H1 (cell line): ENCODE results near the gene RASAL1. TPM values are rescaled to one million over a fixed set of nuclear protein-coding genes. Genes with fewer than 3 reads are reported as not detected.

Experiments used
- CTCF ChIA-PET: fragments of 300-600 bp; sonication (Branson Sonifier 250); formaldehyde crosslinking; loops from one replicate; lab custom pipeline; 2021; ENCODE audit not compliant: partially characterized antibody; lab: Charles Lee
- POLR2A ChIA-PET: fragments of 300-600 bp; sonication (Branson Sonifier 250); formaldehyde crosslinking; loops from one replicate; lab custom pipeline; 2021; ENCODE audit warnings: inconsistent platforms; ENCODE audit not compliant: partially characterized antibody; lab: Charles Lee
- DNase-seq, 2 experiments: peaks; one replicate each; pipeline versions ENCODE4 v3.0.0 to v3.0.0-alpha.2; 2010 to 2022; ENCODE audit warnings: low spot score in 2 of 2, low read depth in 1 of 2, mixed read lengths in 1 of 2
- FAIRE-seq: peaks from 2 replicates; lab custom pipeline; 2011; peaks lifted over from hg19 to GRCh38; lab: Jason Lieb, UNC
- H2AFZ ChIP-seq: 2 replicates; pipeline ENCODE4 v1.8.1; 2012; ENCODE audit warnings: low read length, inconsistent platforms
- H2AK5ac ChIP-seq: 2 replicates; pipeline ENCODE4 v1.6.1; 2013; ENCODE audit warnings: low read depth, low read length
- H2BK120ac ChIP-seq: replicated peaks from 2 replicates; pipeline ENCODE3; 2013; ENCODE audit warnings: low read depth, low read length, inconsistent platforms
- H2BK12ac ChIP-seq: 2 replicates; pipeline ENCODE4 v1.6.1; 2013; ENCODE audit warnings: low read depth, low read length
- H2BK15ac ChIP-seq: 2 replicates; pipeline ENCODE4 v1.6.1; 2013; ENCODE audit warnings: low read length
- H2BK20ac ChIP-seq: 2 replicates; pipeline ENCODE4 v1.6.1; 2013; ENCODE audit warnings: low read length
- H2BK5ac ChIP-seq: 2 replicates; pipeline ENCODE4 v1.6.1; 2013; ENCODE audit warnings: low read depth, low read length
- H3K14ac ChIP-seq: 2 replicates; pipeline ENCODE4 v1.6.1; 2013; ENCODE audit warnings: inconsistent platforms; ENCODE audit not compliant: insufficient read length
- H3K18ac ChIP-seq: 2 replicates; pipeline ENCODE4 v1.6.1; 2013; ENCODE audit warnings: low read length; ENCODE audit errors: extremely low read depth
- H3K23ac ChIP-seq: 2 replicates; pipeline ENCODE4 v1.6.1; 2013; ENCODE audit warnings: inconsistent platforms; ENCODE audit not compliant: insufficient read length
- H3K23me2 ChIP-seq: 2 replicates; pipeline ENCODE4 v1.6.1; 2013; ENCODE audit warnings: low read depth, low read length
- H3K27ac ChIP-seq: 2 replicates; pipeline ENCODE4 v1.6.1; 2011; ENCODE audit warnings: low read depth, low read length, inconsistent platforms
- H3K27me3 ChIP-seq, 4 experiments: replicated peaks in 1 of 4; 1 replicate in 1 of 4; 2 replicates in 3 of 4; pipeline versions ENCODE4 v1.6.1 to v1.8.1; 2011 to 2013; ENCODE audit warnings: low read length in 3 of 4, mild to moderate bottlenecking in 3 of 4, inconsistent platforms in 2 of 4, mixed read lengths in 2 of 4, moderate library complexity in 1 of 4; ENCODE audit not compliant: control insufficient read depth in 3 of 4, insufficient read depth in 3 of 4; ENCODE audit errors: extremely low read depth in 1 of 4
- H3K36me3 ChIP-seq, 4 experiments: 2 replicates each; pipeline versions ENCODE4 v1.6.1 to v1.8.1; 2011 to 2013; ENCODE audit warnings: mild to moderate bottlenecking in 4 of 4, low read length in 3 of 4, moderate library complexity in 2 of 4, control low read depth in 1 of 4, inconsistent platforms in 1 of 4; ENCODE audit not compliant: insufficient read depth in 4 of 4, control insufficient read depth in 2 of 4
- H3K4ac ChIP-seq: replicated peaks from 2 replicates; pipeline ENCODE3; 2013; ENCODE audit warnings: low read length, low read depth, mixed read lengths, inconsistent platforms; ENCODE audit not compliant: insufficient read length
- H3K4me1 ChIP-seq, 4 experiments: replicated peaks in 1 of 4; 1 replicate in 1 of 4; 2 replicates in 3 of 4; pipeline versions ENCODE4 v1.6.1 to v1.8.1; 2011 to 2013; ENCODE audit warnings: low read length in 3 of 4, inconsistent platforms in 2 of 4, mixed read lengths in 1 of 4; ENCODE audit not compliant: insufficient read depth in 4 of 4, control insufficient read depth in 3 of 4
- H3K4me2 ChIP-seq, 2 experiments: 2 replicates each; pipeline versions ENCODE4 v1.6.1 to v1.8.1; 2011 to 2013; ENCODE audit warnings: low read depth in 2 of 2, low read length in 2 of 2, control low read depth in 1 of 2, inconsistent platforms in 1 of 2, mild to moderate bottlenecking in 1 of 2; ENCODE audit not compliant: insufficient read depth in 1 of 2
- H3K4me3 ChIP-seq, 4 experiments: fragments of 200-600, 300-600 bp in 1 of 4; sonication (generic), shearing (Covaris generic), sonication (Bioruptor Twin) in 1 of 4; 2 replicates each; pipeline versions ENCODE4 v1.5.1 to v1.8.1; 2011 to 2016; ENCODE audit warnings: low read length in 4 of 4, low read depth in 3 of 4, control low read depth in 2 of 4, inconsistent platforms in 2 of 4, mild to moderate bottlenecking in 2 of 4, mixed read lengths in 1 of 4, moderate library complexity in 1 of 4; ENCODE audit not compliant: insufficient read depth in 2 of 4; ENCODE audit errors: extremely low read depth in 1 of 4
- H3K56ac ChIP-seq: replicated peaks from 2 replicates; pipeline ENCODE3; 2013; ENCODE audit warnings: low read depth, mild to moderate bottlenecking, mixed read lengths, low read length, inconsistent platforms; ENCODE audit not compliant: insufficient read length
- H3K79me1 ChIP-seq: 2 replicates; pipeline ENCODE4 v1.6.1; 2013; ENCODE audit warnings: low read depth, low read length, control low read depth
- H3K79me2 ChIP-seq, 2 experiments: 2 replicates each; pipeline versions ENCODE4 v1.6.1 to v1.8.1; 2012 to 2013; ENCODE audit warnings: low read length in 2 of 2, mild to moderate bottlenecking in 2 of 2, inconsistent platforms in 1 of 2; ENCODE audit not compliant: insufficient read depth in 2 of 2, control insufficient read depth in 1 of 2
- H3K9ac ChIP-seq, 4 experiments: replicated peaks in 1 of 4; 1 replicate in 1 of 4; 2 replicates in 3 of 4; pipeline versions ENCODE4 v1.6.1 to v1.8.1; 2011 to 2013; ENCODE audit warnings: low read depth in 3 of 4, low read length in 3 of 4, control low read depth in 2 of 4, mild to moderate bottlenecking in 2 of 4, moderate library complexity in 2 of 4, inconsistent platforms in 1 of 4; ENCODE audit errors: extremely low read depth in 1 of 4
- H3K9me3 ChIP-seq, 2 experiments: 2 replicates each; pipeline versions ENCODE4 v1.6.1 to v1.8.1; 2012 to 2013; ENCODE audit warnings: mild to moderate bottlenecking in 2 of 2, moderate library complexity in 2 of 2, control low read depth in 1 of 2, inconsistent platforms in 1 of 2, low read depth in 1 of 2, low read length in 1 of 2, mixed read lengths in 1 of 2; ENCODE audit not compliant: insufficient read depth in 2 of 2
- H4K20me1 ChIP-seq, 2 experiments: replicated peaks in 1 of 2; 2 replicates each; pipeline versions ENCODE3 to v1.8.1; 2011 to 2013; ENCODE audit warnings: inconsistent platforms in 2 of 2, low read length in 2 of 2, mild to moderate bottlenecking in 1 of 2; ENCODE audit not compliant: insufficient read depth in 2 of 2, control insufficient read depth in 1 of 2
- H4K5ac ChIP-seq: 2 replicates; pipeline ENCODE4 v1.6.1; 2013; ENCODE audit warnings: low read length, low read depth, mixed read lengths, inconsistent platforms; ENCODE audit not compliant: insufficient read length
- H4K8ac ChIP-seq: 2 replicates; pipeline ENCODE4 v1.8.0; 2013; ENCODE audit warnings: mild to moderate bottlenecking, moderate library complexity, low read length, inconsistent platforms; ENCODE audit not compliant: insufficient read depth; ENCODE audit errors: extremely low read depth
- H4K91ac ChIP-seq: replicated peaks from 2 replicates; pipeline ENCODE3; 2013; ENCODE audit warnings: low read length, mixed read lengths, inconsistent platforms; ENCODE audit not compliant: insufficient read length
- BCL11A ChIP-seq, 2 experiments: IDR thresholded peaks; one replicate each; pipeline ENCODE4 v1.6.1; 2011; ENCODE audit warnings: low read depth in 2 of 2, low read length in 2 of 2, mild to moderate bottlenecking in 2 of 2
- KDM1A ChIP-seq: fragments of 200-600, 300-600 bp; sonication (generic); IDR thresholded peaks from 2 replicates; pipeline ENCODE4 v1.7.1; 2016; ENCODE audit warnings: mild to moderate bottlenecking, low read length, borderline replicate concordance
- SAP30 ChIP-seq: fragments of 300-600 bp; sonication (generic); IDR thresholded peaks from 2 replicates; pipeline ENCODE4 v1.7.1; 2012; ENCODE audit warnings: low read length, moderate library complexity, mild to moderate bottlenecking, inconsistent platforms; ENCODE audit not compliant: insufficient read depth, insufficient replicate concordance
- SIRT6 ChIP-seq: IDR thresholded peaks from one replicate; pipeline ENCODE4 v1.7.1; 2012; ENCODE audit warnings: low read length, inconsistent platforms
- SUZ12 ChIP-seq: fragments of 200-600 bp; sonication (generic); IDR thresholded peaks from 2 replicates; pipeline ENCODE4 v1.6.1; 2012; ENCODE audit warnings: mild to moderate bottlenecking, inconsistent platforms, low read length, moderate library complexity, mixed read lengths
- TBP ChIP-seq: IDR thresholded peaks from 2 replicates; pipeline ENCODE4 v1.6.1; 2011; ENCODE audit warnings: low read depth, low read length, improper control_type of control experiment
- TCF12 ChIP-seq: IDR thresholded peaks from 2 replicates; pipeline ENCODE4 v1.6.1; 2011; ENCODE audit warnings: low read depth, mild to moderate bottlenecking, low read length
- WGBS, 2 experiments: shearing (Covaris generic) in 1 of 2; methylation state at CpG; one replicate each; pipeline versions ENCODE4 v1.1.6 to v1.1.7; 2013 to 2015; ENCODE audit warnings: low lambda C conversion rate in 2 of 2, mixed read lengths in 2 of 2, inconsistent platforms in 1 of 2, low coverage in 1 of 2, missing lambda C conversion rate in 1 of 2; ENCODE audit not compliant: insufficient replicate concordance in 2 of 2, insufficient coverage in 1 of 2, insufficient read length in 1 of 2; ENCODE audit errors: extremely low coverage in 1 of 2, missing lambda C conversion rate in 1 of 2; 5-methylcytosine and 5-hydroxymethylcytosine counted together
- polyA plus RNA-seq, 7 experiments: library from polyadenylated mRNA; depleted of rRNA in 3 of 7; stranded (reverse) in 5 of 7; unstranded in 2 of 7; fragments of >200 nt in 5 of 7; fragments of 200-250 nt in 2 of 7; gene quantifications; 1 replicate in 5 of 7; 2 replicates in 1 of 7; 4 replicates in 1 of 7; pipeline versions ENCODE4 v1.2.1 to v1.2.3, GENCODE V29; 2011 to 2013; ENCODE audit warnings: missing spikeins in 2 of 7, mixed read lengths in 2 of 7
- total RNA-seq: library from RNA; stranded (reverse); fragmentation: NEBNext Ultra II Directional; extraction: Animal tissue kit (Norgen Biotek cat#: 25700); gene quantifications from 2 replicates; pipeline ENCODE4 v1.2.1, GENCODE V29; 2021
- TF ChIP-seq, protein P1 (sequence below): IDR thresholded peaks from 2 replicates; pipeline ENCODE4 v1.6.1; 2011; ENCODE audit warnings: low read depth, mild to moderate bottlenecking, low read length; ENCODE audit not compliant: insufficient read depth

The RASAL1 gene
- total and polyA plus RNA-seq, 2 of the 8 experiments (the other 6 are each of a cell fraction or from before 2014, with no cell fraction given) = 3.7 to 5.0 TPM

- Histone ChIP-seq H4K20me1 (no peaks in the 10 kb centered on the region), H2BK20ac (no peak overlapping the region), H3K79me1 (no peaks in the 10 kb centered on the region), H3K9me3 (no peaks in the 10 kb centered on the region), H2AK5ac (no peak overlapping the region), H2AFZ (no peak overlapping the region), H2BK15ac (no peak overlapping the region), H3K4me1 (peaks cover 0 to 3% (median 1%) of the 10 kb centered on the region in 4 experiments; a peak in 2 of 7 replicates), H3K4ac (no peak overlapping the region), H3K36me3 (no peaks in the 10 kb centered on the region), H4K91ac (no peak overlapping the region), H3K56ac (no peak overlapping the region), H3K4me3 (no peak overlapping the region), H2BK120ac (no peak overlapping the region), H4K8ac (no peak overlapping the region), H3K9ac (no peak overlapping the region), H2BK5ac (no peak overlapping the region), H3K14ac (no peak overlapping the region), H3K23ac (no peak overlapping the region), H4K5ac (no peak overlapping the region), H3K27me3 (0 out of 7 replicates have a peak, but pooled peaks cover 0 to 2% (median 0%) of the 10 kb centered on the region in 4 experiments), H3K18ac (no peak overlapping the region), H3K23me2 (peaks cover 2% of the 10 kb centered on the region; the same call in 1 of the 2 replicates), H3K79me2 (no peaks in the 10 kb centered on the region), H3K4me2 (no peak overlapping the region), H2BK12ac (no peak overlapping the region), H3K27ac (no peak overlapping the region)
- POLR2A ChIA-PET = interaction anchor here (0.7 to 4.4 kb wide), 4 partner anchors 14 to 40 kb away, joined by 3 to 14 read pairs (median 4); partner anchors contain the start of gene RASAL1
- TF ChIP-seq KDM1A = peak; percentile 47; the same call in 1 of the 2 replicates
- no peak for TF ChIP-seq SIRT6
- TF ChIP-seq TBP = no peak
- TF ChIP-seq SAP30 = no peak
- TF ChIP-seq SUZ12 = no peak
- TF ChIP-seq BCL11A (IDR thresholded peaks at IDR 0.05; ENCODE audit: low read depth in 2 of 2, low read length in 2 of 2) = no peak
- TF ChIP-seq, protein P1, sequence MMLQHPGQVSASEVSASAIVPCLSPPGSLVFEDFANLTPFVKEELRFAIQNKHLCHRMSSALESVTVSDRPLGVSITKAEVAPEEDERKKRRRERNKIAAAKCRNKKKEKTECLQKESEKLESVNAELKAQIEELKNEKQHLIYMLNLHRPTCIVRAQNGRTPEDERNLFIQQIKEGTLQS = no peak
- TF ChIP-seq TCF12 = no peak
- no peak for FAIRE-seq
- no peak for DNase-seq
- CTCF ChIA-PET = interaction anchor here (0.6 to 2.5 kb wide), 14 partner anchors 9 to 723 kb away, joined by 3 to 14 read pairs (median 4); no protein-coding TSS in a partner anchor
- WGBS, 2 experiments = 88% methylated on average over 1 of the region's 1 CpG; no CpG with 5 or more reads in 1 of the 2 experiments
Measured at GRCh38 chr12:113106361-113106760, 29.2 kb downstream of the RASAL1 start.
